Measurements from ENCODE around the gene SNX9. TPM values are rescaled to one million over a fixed set of nuclear protein-coding genes. Genes with fewer than 3 reads are reported as not detected.

SNX9 gene
- total and polyA plus RNA-seq, 2 of the 8 experiments (the other 6 are each of a cell fraction or from before 2014, with no cell fraction given) = 11.8 to 23.2 TPM

GRCh38 chr6:157942351-157942750, 119.3 kb downstream of the SNX9 start:
- no peaks in the 10 kb centered on the region for H3K79me1 ChIP-seq (ENCODE audit: low read depth, low read length)
- H3K4me1 ChIP-seq (replicated peaks in 1 of 4; ENCODE audit: control insufficient read depth in 3 of 4, insufficient read depth in 4 of 4, low read length in 3 of 4) = no peaks in the 10 kb centered on the region
- ChIA-PET CTCF (ENCODE audit: partially characterized antibody) (interaction anchor here (1.3 to 3.2 kb wide), 2 partner anchors 130 to 142 kb away, joined by 4 to 11 read pairs; no protein-coding TSS in a partner anchor), POLR2A (ENCODE audit: partially characterized antibody) (no interaction called here)
- no peak for FAIRE-seq
- H3K56ac ChIP-seq (replicated peaks; ENCODE audit: insufficient read length, low read depth, low read length) = no peak overlapping the region
- H2AFZ ChIP-seq (ENCODE audit: low read length) = no peak overlapping the region
- no peak overlapping the region for H3K27ac ChIP-seq (ENCODE audit: low read depth, low read length)
- no peaks in the 10 kb centered on the region for H4K20me1 ChIP-seq (replicated peaks in 1 of 2; ENCODE audit: control insufficient read depth in 1 of 2, insufficient read depth in 2 of 2, low read length in 2 of 2)
- no peak overlapping the region for H2BK12ac ChIP-seq (ENCODE audit: low read depth, low read length)
- no peaks in the 10 kb centered on the region for H3K9me3 ChIP-seq (ENCODE audit: insufficient read depth in 2 of 2, low read depth in 1 of 2, low read length in 1 of 2)
- H2BK20ac ChIP-seq (ENCODE audit: low read length) = no peak overlapping the region
- no peak for TF ChIP-seq TCF12 (IDR thresholded peaks at IDR 0.05; ENCODE audit: low read depth, low read length)
- TF ChIP-seq, protein P1, sequence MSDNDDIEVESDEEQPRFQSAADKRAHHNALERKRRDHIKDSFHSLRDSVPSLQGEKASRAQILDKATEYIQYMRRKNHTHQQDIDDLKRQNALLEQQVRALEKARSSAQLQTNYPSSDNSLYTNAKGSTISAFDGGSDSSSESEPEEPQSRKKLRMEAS (IDR thresholded peaks at IDR 0.05) = no peak
- TF ChIP-seq ZNF274 (IDR thresholded peaks at IDR 0.05; ENCODE audit: borderline replicate concordance, extremely low read depth, low read length) = no peak
- TF ChIP-seq EP300 (IDR thresholded peaks at IDR 0.05; ENCODE audit: borderline replicate concordance in 1 of 2, low read depth in 2 of 2, low read length in 2 of 2) = no peak
- no peak for TF ChIP-seq BCL11A (IDR thresholded peaks at IDR 0.05; ENCODE audit: low read depth in 2 of 2, low read length in 2 of 2)
- no peak for TF ChIP-seq SP2 (IDR thresholded peaks at IDR 0.05; ENCODE audit: low read length)
- TF ChIP-seq HDAC2 (IDR thresholded peaks at IDR 0.05; ENCODE audit: borderline replicate concordance in 1 of 2, low read depth in 2 of 2, low read length in 2 of 2) = no peak
- TF ChIP-seq, protein P2, sequence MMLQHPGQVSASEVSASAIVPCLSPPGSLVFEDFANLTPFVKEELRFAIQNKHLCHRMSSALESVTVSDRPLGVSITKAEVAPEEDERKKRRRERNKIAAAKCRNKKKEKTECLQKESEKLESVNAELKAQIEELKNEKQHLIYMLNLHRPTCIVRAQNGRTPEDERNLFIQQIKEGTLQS (IDR thresholded peaks at IDR 0.05; ENCODE audit: insufficient read depth, low read depth, low read length) = no peak
- TF ChIP-seq CHD1 (IDR thresholded peaks at IDR 0.05; ENCODE audit: low read depth, low read length) = no peak
- TF ChIP-seq SP4 (IDR thresholded peaks at IDR 0.05; ENCODE audit: low read length) = no peak
- no peak for TF ChIP-seq JUND (IDR thresholded peaks at IDR 0.05; ENCODE audit: low read length)
- TF ChIP-seq KDM5A (IDR thresholded peaks at IDR 0.05; ENCODE audit: low read length) = no peak
- TF ChIP-seq CBX8 (IDR thresholded peaks at IDR 0.05; ENCODE audit: borderline replicate concordance, low read depth, low read length) = no peak
- H3K23me2 ChIP-seq (ENCODE audit: low read depth, low read length) = no peaks in the 10 kb centered on the region
- no peak overlapping the region for H3K4me2 ChIP-seq (ENCODE audit: insufficient read depth in 1 of 2, low read depth in 2 of 2, low read length in 2 of 2)
- no peak overlapping the region for H2AK5ac ChIP-seq (ENCODE audit: low read depth, low read length)
- no peaks in the 10 kb centered on the region for H3K27me3 ChIP-seq (replicated peaks in 1 of 4; ENCODE audit: control insufficient read depth in 3 of 4, extremely low read depth in 1 of 4, insufficient read depth in 3 of 4, low read length in 3 of 4)
- no peak overlapping the region for H4K5ac ChIP-seq (ENCODE audit: insufficient read length, low read depth, low read length)
- no peak overlapping the region for H3K4me3 ChIP-seq (ENCODE audit: extremely low read depth in 1 of 4, insufficient read depth in 2 of 4, low read depth in 3 of 4, low read length in 4 of 4)
- H3K36me3 ChIP-seq (ENCODE audit: control insufficient read depth in 2 of 4, insufficient read depth in 4 of 4, low read length in 3 of 4) = peaks cover 10 to 48% (median 31%) of the 10 kb centered on the region in 4 experiments
- H4K8ac ChIP-seq (ENCODE audit: extremely low read depth, insufficient read depth, low read length) = no peak overlapping the region
- no peaks in the 10 kb centered on the region for H3K79me2 ChIP-seq (ENCODE audit: control insufficient read depth in 1 of 2, insufficient read depth in 2 of 2, low read length in 2 of 2)
- H2BK120ac ChIP-seq (replicated peaks; ENCODE audit: low read depth, low read length) = no peak overlapping the region
- no peak overlapping the region for H2BK5ac ChIP-seq (ENCODE audit: low read depth, low read length)
- no peak overlapping the region for H3K4ac ChIP-seq (replicated peaks; ENCODE audit: insufficient read length, low read depth, low read length)
- no peak overlapping the region for H3K18ac ChIP-seq (ENCODE audit: extremely low read depth, low read length)
- H3K9ac ChIP-seq (replicated peaks in 1 of 4; ENCODE audit: extremely low read depth in 1 of 4, low read depth in 3 of 4, low read length in 3 of 4) = no peak overlapping the region
- H3K14ac ChIP-seq (ENCODE audit: insufficient read length) = no peak overlapping the region
- no peak overlapping the region for H3K23ac ChIP-seq (ENCODE audit: insufficient read length)
- 95% methylated on average over 14 of the region's 14 CpGs; no CpG with 5 or more reads in 1 of the 2 experiments for WGBS, 2 experiments (ENCODE audit: extremely low coverage in 1 of 2, insufficient coverage in 1 of 2, insufficient read length in 1 of 2, insufficient replicate concordance in 2 of 2, low coverage in 1 of 2, low lambda C conversion rate in 2 of 2, missing lambda C conversion rate in 1 of 2)
- no peak overlapping the region for H2BK15ac ChIP-seq (ENCODE audit: low read length)
- H4K91ac ChIP-seq (replicated peaks; ENCODE audit: insufficient read length, low read length) = no peak overlapping the region
- no peak for DNase-seq (ENCODE audit: low read depth in 1 of 2, low spot score in 2 of 2)

Data from H1 (cell line).